SK-MEL-5 (cell line): ENCODE results near the gene TSNAX. TPM values are rescaled to one million over a fixed set of nuclear protein-coding genes. Genes with fewer than 3 reads are reported as not detected.
A peak's percentile ranks its signal among the peaks of the same experiment; 100 is the strongest.
"Not testable (repeated sequence)": the region's sequence is repeated elsewhere in the genome, so short reads cannot be mapped to it uniquely, and the experiment has no call there.

Experiments
- DNase-seq: peaks from one replicate; pipeline ENCODE4 v3.0.0-alpha.2; 2016; ENCODE audit warnings: low read depth, low spot score
- in situ Hi-C: cut with HindIII; loops from 2 replicates; pipeline ENCODE4 v1.10.0; 2016; ENCODE audit warnings: low sequenced_read_pairs, high pct_unique_total_duplicates, low pct_unique_long_range_greater_than_20kb
- total RNA-seq: library from RNA; depleted of rRNA; stranded (reverse); fragments of >200 nt; shearing (Covaris generic); gene quantifications from 2 replicates; pipeline ENCODE4 v1.2.3, GENCODE V29; 2014

The TSNAX gene
- total RNA-seq, 1 experiment from 2014 or later = 97.2 TPM

GRCh38 chr1:231550448-231550781, 21.9 kb downstream of the TSNAX start:
- in situ Hi-C loops = no loop called here
- peak; percentile 63 for DNase-seq

GRCh38 chr1:231553320-231553719, 24.9 kb downstream of the TSNAX start:
- no peak for DNase-seq
- in situ Hi-C loops = no loop called here

- in situ Hi-C loops = no loop called here
- no peak for DNase-seq
These were observed 26.5 kb downstream of the TSNAX start for GRCh38 chr1:231554969-231555368.

GRCh38 chr1:231557411-231557810, 28.9 kb downstream of the TSNAX start:
- DNase-seq = no peak
- in situ Hi-C loops = no loop called here

- DNase-seq = no peak
- in situ Hi-C loops = no loop called here
These were observed 29.6 kb downstream of the TSNAX start for GRCh38 chr1:231557898-231558707.

- in situ Hi-C loops = no loop called here
- no peak for DNase-seq
These were observed 30.3 kb downstream of the TSNAX start for GRCh38 chr1:231558708-231559185.

- in situ Hi-C loops = no loop called here
- no peak for DNase-seq
These were observed 33.3 kb downstream of the TSNAX start for GRCh38 chr1:231561647-231562383.

GRCh38 chr1:231563247-231563646, 34.8 kb downstream of the TSNAX start:
- in situ Hi-C loops = no loop called here
- no peak for DNase-seq

GRCh38 chr1:231564373-231564772, 35.9 kb downstream of the TSNAX start:
- DNase-seq = no peak
- in situ Hi-C loops = no loop called here

GRCh38 chr1:231566496-231566895, 38.0 kb downstream of the TSNAX start:
- in situ Hi-C loops = no loop called here

GRCh38 chr1:231570262-231570661, 41.8 kb downstream of the TSNAX start:
- DNase-seq, in situ Hi-C loops: not testable (repeated sequence)

More at GRCh38 chr1:231566496-231566895, 38.0 kb downstream of the TSNAX start:
- DNase-seq = no peak

- DNase-seq = peak; percentile 52
These were observed 43.4 kb downstream of the TSNAX start for GRCh38 chr1:231571904-231572303.

GRCh38 chr1:231575472-231575871, 47.0 kb downstream of the TSNAX start:
- in situ Hi-C loops = no loop called here
- no peak for DNase-seq

More at GRCh38 chr1:231571904-231572303, 43.4 kb downstream of the TSNAX start:
- in situ Hi-C loops = no loop called here

GRCh38 chr1:231576804-231577718, 48.6 kb downstream of the TSNAX start:
- no peak for DNase-seq
- in situ Hi-C loops = no loop called here

- DNase-seq = no peak
- in situ Hi-C loops = no loop called here
These were observed 52.4 kb downstream of the TSNAX start for GRCh38 chr1:231580874-231581273.

GRCh38 chr1:231581859-231582258, 53.4 kb downstream of the TSNAX start:
- in situ Hi-C loops = no loop called here
- peak; percentile 32 for DNase-seq

- in situ Hi-C loops = no loop called here
- DNase-seq = no peak
These were observed 54.9 kb downstream of the TSNAX start for GRCh38 chr1:231583376-231583775.

- in situ Hi-C loops = no loop called here
- peak; percentile 88 for DNase-seq
These were observed 55.6 kb downstream of the TSNAX start for GRCh38 chr1:231584117-231584516.
